HG03558 (cell line): Measurements from ENCODE around the gene PCNX1.
"Not testable (repeated sequence)": the region's sequence is repeated elsewhere in the genome, so short reads cannot be mapped to it uniquely, and the experiment has no call there.

Experiments used
- ATAC-seq: cut with Tn5 transposase; IDR thresholded peaks from one replicate; pipeline ENCODE4 v1.9.1; 2021; ENCODE audit warnings: moderate number of reproducible peaks; ENCODE audit not compliant: unreplicated experiment; ENCODE audit errors: extremely low read depth

The PCNX1 gene

GRCh38 chr14:70908935-70909641 is 1.8 kb downstream of the PCNX1 start:
- ATAC-seq, result no peak

GRCh38 chr14:70909733-70910614 is 2.7 kb downstream of the PCNX1 start:
- ATAC-seq, result no peak

GRCh38 chr14:70915415-70915814 is 8.2 kb downstream of the PCNX1 start:
- no peak for ATAC-seq

DNA sequence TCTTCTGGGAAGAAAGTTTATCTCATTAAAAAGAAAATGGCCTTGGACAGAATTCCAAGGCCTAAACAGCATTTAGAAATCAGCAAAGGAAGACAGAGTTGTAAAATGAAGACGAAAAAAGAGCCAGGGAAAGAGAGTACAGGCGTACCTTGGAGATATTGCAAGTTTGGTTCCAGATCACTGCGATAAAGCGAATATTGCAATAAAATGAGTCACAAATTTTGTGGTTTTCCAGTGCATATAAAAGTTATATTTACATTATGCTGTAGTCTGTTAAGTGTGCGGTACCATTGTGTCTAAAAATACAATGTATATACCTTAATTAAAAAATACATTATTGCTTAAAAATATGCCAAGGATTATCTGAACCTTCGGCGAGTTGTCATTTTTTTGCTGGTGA is 9.0 kb downstream of the PCNX1 start:
- ATAC-seq, result no peak

DNA sequence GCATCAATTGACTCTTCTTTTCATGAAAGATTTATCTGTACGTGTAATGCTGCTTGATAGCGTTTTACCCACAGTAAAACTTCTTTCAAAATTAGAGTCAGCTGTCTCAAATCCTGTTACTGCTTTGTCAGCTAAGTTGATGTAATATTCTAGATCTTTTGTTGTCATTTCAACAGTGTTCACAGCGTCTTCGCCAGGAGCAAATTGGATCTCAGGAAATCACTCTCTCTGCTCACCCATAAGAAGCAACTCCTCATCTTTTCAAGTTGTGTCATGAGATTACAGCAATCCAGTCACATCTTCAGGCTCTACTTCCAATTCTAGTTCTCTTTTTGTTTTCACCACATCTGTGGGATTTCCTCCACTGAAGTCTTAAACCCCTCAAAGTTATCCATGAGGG is 9.5 kb downstream of the PCNX1 start:
- no peak for ATAC-seq

DNA sequence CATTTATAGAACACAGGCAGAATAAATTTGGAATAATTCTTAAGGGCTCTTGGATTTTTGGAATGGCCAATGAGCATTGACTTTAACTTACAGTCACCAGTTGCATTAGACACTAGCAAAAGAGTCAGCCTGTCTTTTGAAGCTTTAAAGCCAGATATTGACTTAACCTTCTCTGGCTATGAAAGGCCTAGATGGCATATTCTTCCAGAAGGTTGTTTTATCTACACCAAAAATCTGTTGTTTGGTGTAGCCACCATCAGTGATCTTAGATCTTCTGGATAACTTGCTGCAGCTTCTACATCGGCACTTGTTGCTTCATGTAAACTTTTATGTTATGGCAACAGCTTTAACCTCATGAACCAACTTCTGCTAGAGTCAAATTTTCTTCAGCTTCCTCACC is 10.4 kb downstream of the PCNX1 start:
- no peak for ATAC-seq

- ATAC-seq, result no peak
These were observed 12.5 kb downstream of the PCNX1 start for GRCh38 chr14:70919774-70920173.

GRCh38 chr14:70920608-70921007 is 13.3 kb downstream of the PCNX1 start:
- ATAC-seq, result no peak

- no peak for ATAC-seq
These were observed 14.4 kb downstream of the PCNX1 start for GRCh38 chr14:70921669-70922068.

GRCh38 chr14:70924521-70924920 is 17.3 kb downstream of the PCNX1 start:
- ATAC-seq, result no peak

DNA sequence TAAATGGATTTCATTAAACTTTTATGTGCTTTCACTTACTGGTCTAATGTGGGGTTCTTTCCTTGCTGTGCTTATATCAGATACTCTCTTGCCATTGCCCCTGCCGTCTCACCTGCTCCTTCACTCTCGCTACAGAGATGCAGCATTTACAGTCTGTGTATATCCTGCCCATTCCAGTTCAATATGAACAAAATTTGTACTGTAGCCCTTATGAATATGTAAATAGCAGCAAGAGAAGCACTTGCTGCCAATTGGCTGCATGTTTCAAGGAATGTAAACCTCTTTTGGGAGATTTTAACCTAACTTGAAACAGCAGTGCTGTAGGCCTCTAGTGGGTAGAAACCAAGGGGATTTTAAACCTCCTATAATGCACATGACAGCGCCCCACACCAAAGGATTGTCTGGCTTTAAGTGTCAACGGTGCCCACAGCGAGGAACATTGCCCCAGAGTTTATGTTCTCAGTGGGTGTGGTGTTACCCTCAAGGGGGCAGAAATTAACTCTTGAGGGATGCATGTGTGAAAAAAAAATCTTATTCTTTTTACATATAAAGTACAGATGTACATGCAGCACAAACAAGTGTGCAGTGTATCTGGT is 19.1 kb downstream of the PCNX1 start:
- ATAC-seq, result no peak

DNA sequence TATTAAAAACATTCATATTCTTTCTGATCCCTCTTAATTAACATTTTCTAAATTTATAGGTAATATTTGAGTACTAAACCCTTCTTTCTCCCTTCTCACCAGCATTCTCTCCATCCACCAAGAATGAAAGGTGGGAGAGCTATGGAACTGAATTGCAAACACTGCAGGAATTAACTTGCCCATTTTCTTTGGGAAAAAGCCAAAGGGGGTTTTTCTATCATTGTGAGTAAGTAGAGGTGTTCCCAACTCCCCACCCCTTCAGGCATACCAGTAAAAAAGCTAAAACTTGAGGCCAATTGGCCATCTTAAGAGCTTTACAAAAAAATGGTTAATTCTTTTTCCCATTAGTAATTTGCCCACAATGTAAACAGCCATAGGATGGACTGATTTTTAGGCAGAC is 23.7 kb downstream of the PCNX1 start:
- no peak for ATAC-seq

GRCh38 chr14:70934084-70934483 is 26.8 kb downstream of the PCNX1 start:
- no peak for ATAC-seq

DNA sequence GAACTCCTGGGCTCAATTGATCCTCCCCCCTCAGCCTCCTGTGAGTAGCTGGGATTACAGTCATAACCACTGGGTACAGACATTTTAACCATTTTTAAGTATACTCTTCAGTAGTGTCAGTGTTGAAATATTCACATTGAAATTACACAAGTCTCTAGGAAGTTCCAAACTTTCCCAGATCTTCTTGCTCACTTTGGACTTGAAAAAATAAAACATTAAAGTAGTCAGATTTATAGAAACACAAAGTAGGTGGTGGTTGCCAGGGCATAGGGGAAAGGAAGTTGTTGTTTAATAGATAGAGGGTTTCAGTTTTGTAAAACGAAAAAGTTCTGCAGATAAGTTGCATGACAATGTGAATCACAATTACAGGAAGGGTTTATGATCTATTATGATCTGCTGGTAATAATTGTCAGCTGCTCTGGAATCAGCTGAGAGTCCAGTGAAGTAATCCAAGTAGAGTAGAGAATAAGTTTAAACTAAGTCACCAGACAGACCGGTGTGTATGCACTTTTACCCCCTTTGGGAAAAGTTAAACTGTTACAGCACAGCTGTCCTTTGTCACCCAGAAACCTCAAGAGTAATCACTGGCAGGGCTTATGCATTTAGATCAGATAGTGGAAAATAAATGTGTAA is 27.4 kb downstream of the PCNX1 start:
- ATAC-seq, result peak; percentile 58

- no peak for ATAC-seq
These were observed 27.9 kb downstream of the PCNX1 start for GRCh38 chr14:70935135-70935534.

- ATAC-seq, result not testable (repeated sequence)
These were observed 32.4 kb downstream of the PCNX1 start for GRCh38 chr14:70939693-70940092.

DNA sequence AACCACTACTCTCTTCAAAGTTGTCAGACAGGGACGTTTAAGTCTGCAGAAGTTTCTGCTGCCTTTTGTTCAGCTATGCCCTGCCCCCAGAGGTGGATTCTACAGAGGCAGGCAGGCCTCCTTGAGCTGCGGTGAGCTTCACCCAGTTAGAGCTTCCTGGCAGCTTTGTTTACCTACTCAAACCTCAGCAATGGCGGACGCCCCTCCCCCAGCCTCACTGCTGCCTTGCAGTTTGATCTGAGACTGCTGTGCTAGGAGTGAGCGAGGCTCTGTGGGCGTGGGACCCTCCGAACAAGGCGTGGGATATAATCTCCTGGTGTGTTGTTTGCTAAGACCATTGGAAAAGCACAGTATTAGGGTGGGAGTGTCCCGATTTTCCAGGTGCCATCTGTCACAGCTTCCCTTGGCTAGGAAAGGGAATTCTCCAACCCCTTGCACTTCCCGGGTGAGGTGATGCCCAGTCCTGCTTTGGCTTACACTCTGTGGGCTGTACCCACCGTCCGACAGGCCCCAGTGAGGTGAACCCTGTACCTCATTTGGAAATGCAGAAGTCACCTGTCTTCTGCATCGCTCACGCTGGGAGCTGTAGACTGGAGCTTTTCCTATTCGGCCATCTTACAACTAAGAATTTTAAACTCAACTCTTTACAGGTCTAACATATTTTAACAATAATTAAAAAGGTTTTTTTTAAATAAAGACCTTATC is 34.5 kb downstream of the PCNX1 start:
- not testable (repeated sequence) for ATAC-seq

DNA sequence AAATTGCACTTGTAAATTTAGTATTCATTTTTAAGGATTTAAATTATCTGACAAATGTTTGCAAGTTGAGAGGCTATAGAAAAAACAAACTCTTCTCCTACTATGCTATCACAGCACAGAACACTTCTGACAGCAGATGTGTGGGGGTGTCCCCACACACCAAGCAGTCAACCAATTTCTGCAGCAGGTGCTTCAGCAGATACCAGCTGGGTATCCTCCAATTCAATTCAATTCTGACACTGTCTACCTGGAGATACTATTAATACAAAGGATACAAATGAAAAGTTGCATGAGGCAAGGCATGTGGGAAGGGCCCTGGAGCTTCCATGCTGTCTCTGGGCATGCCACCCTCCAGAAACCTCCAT is 35.1 kb downstream of the PCNX1 start:
- ATAC-seq, result no peak

DNA sequence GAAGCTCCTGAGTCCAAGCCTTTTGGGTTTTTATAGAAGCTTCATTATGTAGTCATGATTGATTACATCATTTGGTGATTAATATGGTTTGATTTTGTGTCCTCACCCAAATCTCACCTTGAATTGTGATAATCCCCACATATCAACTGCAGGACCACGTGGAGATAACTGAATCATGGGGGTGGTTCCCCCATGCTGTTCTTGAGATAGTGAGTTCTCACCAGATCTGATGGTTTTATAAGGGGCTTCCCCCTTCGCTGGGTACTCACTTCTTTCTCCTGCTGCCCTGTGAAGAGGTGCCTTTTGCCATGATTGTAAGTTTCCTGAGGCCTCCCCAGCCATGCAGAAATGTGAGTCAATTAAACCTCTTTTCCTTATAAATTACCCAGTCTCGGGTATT is 35.5 kb downstream of the PCNX1 start:
- not testable (repeated sequence) for ATAC-seq

GRCh38 chr14:70943838-70944237 is 36.6 kb downstream of the PCNX1 start:
- ATAC-seq, result no peak
